ENCODE data around the gene RFTN1. TPM values are rescaled to one million over a fixed set of nuclear protein-coding genes. Genes with fewer than 3 reads are reported as not detected.
A peak's percentile ranks its signal among the peaks of the same experiment; 100 is the strongest.

RFTN1 gene
- total RNA-seq, 1 experiment from 2014 or later = 2.2 TPM

DNA sequence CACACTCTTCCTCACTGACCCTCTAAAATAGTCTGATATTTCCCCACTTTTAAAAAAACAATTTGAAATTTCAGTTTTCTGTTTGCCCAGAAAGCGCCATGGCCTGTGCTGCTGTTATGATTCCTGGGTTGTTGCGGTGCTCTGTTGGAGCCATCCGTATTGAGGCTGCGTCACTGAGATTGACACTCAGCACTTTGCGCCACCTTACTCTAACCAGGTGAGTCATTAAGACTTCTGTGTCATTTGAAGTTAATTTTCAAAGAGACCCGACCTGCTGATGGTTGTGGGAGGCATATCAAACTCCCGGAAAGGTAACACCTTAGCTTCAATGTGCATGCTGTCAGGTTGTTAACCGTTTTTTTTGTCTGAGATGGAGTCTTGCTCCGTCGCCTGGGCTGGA is 242.6 kb downstream of the RFTN1 start:
- Histone ChIP-seq H3K56ac (ENCODE audit: insufficient read length, low read depth, low read length) (no peak overlapping the region), H4K20me1 (ENCODE audit: control insufficient read depth, insufficient read depth, insufficient read length) (no peaks in the 10 kb centered on the region), H4K5ac (ENCODE audit: insufficient read length, low read depth, low read length) (no peak overlapping the region), H3K23me2 (ENCODE audit: insufficient read length, low read depth, low read length, poor library complexity, severe bottlenecking) (no peaks in the 10 kb centered on the region), H3K27ac (ENCODE audit: insufficient read length, low read depth, low read length) (no peak overlapping the region), H3K79me2 (ENCODE audit: insufficient read depth, low read length) (peaks cover 8% of the 10 kb centered on the region; the same call in 1 of the 2 replicates), H2AK5ac (ENCODE audit: insufficient read length, low read length) (no peak overlapping the region), H3K14ac (ENCODE audit: insufficient read depth, low read length) (no peak overlapping the region), H2BK15ac (ENCODE audit: low read depth, low read length) (no peak overlapping the region), H3T11ph (ENCODE audit: low read length) (no peak overlapping the region), H2BK5ac (ENCODE audit: insufficient read length, low read length) (no peak overlapping the region), H3K9me3 (ENCODE audit: control insufficient read depth, low read depth, low read length) (no peaks in the 10 kb centered on the region), H2BK20ac (ENCODE audit: low read depth, low read length, poor library complexity, severe bottlenecking) (no peak overlapping the region), H3K23ac (ENCODE audit: insufficient read length, low read depth, low read length) (no peak overlapping the region), H3K9ac (ENCODE audit: extremely low read depth, insufficient read length, low read length) (no peak overlapping the region), H3K4me1 (ENCODE audit: insufficient read depth, low read length) (no peaks in the 10 kb centered on the region), H4K8ac (replicated peaks; ENCODE audit: insufficient read length, low read depth, low read length) (no peak overlapping the region), H4K91ac (ENCODE audit: insufficient read length, low read depth, low read length) (no peak overlapping the region), H2BK120ac (ENCODE audit: low read depth, low read length, poor library complexity, severe bottlenecking) (no peak overlapping the region), H3K18ac (ENCODE audit: insufficient read length, low read depth, low read length) (no peak overlapping the region), H3K79me1 (ENCODE audit: insufficient read depth, low read depth, low read length, poor library complexity, severe bottlenecking) (no peaks in the 10 kb centered on the region), H3K4me2 (ENCODE audit: insufficient read depth, insufficient read length, low read length) (no peak overlapping the region), H3K4ac (ENCODE audit: low read depth, low read length) (no peak overlapping the region), H2AFZ (ENCODE audit: low read length) (no peak overlapping the region), H2BK12ac (ENCODE audit: insufficient read length, low read depth, low read length) (no peak overlapping the region), H3K27me3 (ENCODE audit: insufficient read depth, low read length) (no peaks in the 10 kb centered on the region)
- no peak for DNase-seq
- Mint-ChIP-seq H3K27ac (0 out of 7 replicates have a peak overlapping the region, but pooled peaks of 1 of the 3 experiments have one; percentile 68), H3K4me3 (no peak overlapping the region), H3K36me3 (ENCODE audit: insufficient read depth in 1 of 3, low read depth in 3 of 3) (peaks cover 2 to 40% (median 35%) of the 10 kb centered on the region in 3 experiments; a peak in 5 of 7 replicates), H3K9me3 (no peaks in the 10 kb centered on the region), H3K27me3 (ENCODE audit: low read depth) (no peaks in the 10 kb centered on the region), H3K4me1 (peaks cover 9 to 12% of the 10 kb centered on the region in 2 experiments)
- TF ChIP-seq, protein P1, sequence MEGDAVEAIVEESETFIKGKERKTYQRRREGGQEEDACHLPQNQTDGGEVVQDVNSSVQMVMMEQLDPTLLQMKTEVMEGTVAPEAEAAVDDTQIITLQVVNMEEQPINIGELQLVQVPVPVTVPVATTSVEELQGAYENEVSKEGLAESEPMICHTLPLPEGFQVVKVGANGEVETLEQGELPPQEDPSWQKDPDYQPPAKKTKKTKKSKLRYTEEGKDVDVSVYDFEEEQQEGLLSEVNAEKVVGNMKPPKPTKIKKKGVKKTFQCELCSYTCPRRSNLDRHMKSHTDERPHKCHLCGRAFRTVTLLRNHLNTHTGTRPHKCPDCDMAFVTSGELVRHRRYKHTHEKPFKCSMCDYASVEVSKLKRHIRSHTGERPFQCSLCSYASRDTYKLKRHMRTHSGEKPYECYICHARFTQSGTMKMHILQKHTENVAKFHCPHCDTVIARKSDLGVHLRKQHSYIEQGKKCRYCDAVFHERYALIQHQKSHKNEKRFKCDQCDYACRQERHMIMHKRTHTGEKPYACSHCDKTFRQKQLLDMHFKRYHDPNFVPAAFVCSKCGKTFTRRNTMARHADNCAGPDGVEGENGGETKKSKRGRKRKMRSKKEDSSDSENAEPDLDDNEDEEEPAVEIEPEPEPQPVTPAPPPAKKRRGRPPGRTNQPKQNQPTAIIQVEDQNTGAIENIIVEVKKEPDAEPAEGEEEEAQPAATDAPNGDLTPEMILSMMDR (conservative IDR thresholded peaks at IDR 0.05) = no peak
- no CpG with 5 or more reads among the region's 10 CpGs for WGBS (ENCODE audit: extremely low coverage, insufficient read length, low lambda C conversion rate)
